ENCODE results near the gene AARSD1.
"Not testable (repeated sequence)": the region's sequence is repeated elsewhere in the genome, so short reads cannot be mapped to it uniquely, and the experiment has no call there.

AARSD1 gene

DNA sequence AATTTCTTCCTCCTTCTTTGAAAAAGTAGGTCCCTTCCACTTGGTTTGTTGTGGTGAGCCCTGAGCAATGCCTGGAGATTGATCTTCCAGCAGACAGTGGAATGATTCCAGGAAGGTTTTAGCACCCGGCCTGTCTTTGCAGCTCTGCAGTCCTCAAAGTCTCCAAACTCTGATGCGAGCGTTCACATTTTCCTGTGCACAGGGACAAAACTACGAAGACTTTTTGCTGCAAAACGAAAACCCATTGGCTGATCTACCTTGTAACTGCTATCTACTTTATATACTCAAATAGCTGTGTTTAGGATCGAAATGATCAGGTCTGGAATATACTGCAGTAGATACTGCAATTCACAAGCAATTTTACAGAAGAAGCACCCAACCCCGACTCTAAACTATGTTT, 42.0 kb downstream of the AARSD1 start:
- TF ChIP-seq, protein P1, sequence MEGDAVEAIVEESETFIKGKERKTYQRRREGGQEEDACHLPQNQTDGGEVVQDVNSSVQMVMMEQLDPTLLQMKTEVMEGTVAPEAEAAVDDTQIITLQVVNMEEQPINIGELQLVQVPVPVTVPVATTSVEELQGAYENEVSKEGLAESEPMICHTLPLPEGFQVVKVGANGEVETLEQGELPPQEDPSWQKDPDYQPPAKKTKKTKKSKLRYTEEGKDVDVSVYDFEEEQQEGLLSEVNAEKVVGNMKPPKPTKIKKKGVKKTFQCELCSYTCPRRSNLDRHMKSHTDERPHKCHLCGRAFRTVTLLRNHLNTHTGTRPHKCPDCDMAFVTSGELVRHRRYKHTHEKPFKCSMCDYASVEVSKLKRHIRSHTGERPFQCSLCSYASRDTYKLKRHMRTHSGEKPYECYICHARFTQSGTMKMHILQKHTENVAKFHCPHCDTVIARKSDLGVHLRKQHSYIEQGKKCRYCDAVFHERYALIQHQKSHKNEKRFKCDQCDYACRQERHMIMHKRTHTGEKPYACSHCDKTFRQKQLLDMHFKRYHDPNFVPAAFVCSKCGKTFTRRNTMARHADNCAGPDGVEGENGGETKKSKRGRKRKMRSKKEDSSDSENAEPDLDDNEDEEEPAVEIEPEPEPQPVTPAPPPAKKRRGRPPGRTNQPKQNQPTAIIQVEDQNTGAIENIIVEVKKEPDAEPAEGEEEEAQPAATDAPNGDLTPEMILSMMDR (IDR thresholded peaks at IDR 0.05; ENCODE audit: borderline replicate concordance, insufficient read depth, low read depth, low read length), result no peak
- H3K4me3 ChIP-seq (ENCODE audit: low read depth, low read length), result no peak overlapping the region

DNA sequence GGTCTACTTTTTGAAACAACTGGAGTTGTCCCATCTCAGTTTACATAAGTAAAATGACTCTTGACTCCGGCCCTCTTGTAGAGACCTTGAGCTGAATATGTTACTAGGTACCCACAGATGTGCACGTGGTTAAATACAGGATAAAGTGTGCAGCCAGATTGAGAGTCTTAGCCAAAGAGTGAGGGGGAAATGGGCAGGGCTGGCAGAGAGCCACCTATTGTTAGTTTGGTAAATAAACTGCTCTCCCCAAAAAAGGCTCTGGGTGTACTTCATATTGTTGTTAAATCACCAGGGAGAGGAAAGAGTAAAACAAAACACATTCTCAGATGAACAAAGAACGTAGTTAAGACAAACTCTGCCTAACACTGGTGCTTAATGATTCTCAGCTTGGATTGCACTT, 43.3 kb downstream of the AARSD1 start:
- TF ChIP-seq, protein P1 (IDR thresholded peaks at IDR 0.05; ENCODE audit: borderline replicate concordance, insufficient read depth, low read depth, low read length), result no peak
- H3K4me3 ChIP-seq (ENCODE audit: low read depth, low read length), result no peak overlapping the region

DNA sequence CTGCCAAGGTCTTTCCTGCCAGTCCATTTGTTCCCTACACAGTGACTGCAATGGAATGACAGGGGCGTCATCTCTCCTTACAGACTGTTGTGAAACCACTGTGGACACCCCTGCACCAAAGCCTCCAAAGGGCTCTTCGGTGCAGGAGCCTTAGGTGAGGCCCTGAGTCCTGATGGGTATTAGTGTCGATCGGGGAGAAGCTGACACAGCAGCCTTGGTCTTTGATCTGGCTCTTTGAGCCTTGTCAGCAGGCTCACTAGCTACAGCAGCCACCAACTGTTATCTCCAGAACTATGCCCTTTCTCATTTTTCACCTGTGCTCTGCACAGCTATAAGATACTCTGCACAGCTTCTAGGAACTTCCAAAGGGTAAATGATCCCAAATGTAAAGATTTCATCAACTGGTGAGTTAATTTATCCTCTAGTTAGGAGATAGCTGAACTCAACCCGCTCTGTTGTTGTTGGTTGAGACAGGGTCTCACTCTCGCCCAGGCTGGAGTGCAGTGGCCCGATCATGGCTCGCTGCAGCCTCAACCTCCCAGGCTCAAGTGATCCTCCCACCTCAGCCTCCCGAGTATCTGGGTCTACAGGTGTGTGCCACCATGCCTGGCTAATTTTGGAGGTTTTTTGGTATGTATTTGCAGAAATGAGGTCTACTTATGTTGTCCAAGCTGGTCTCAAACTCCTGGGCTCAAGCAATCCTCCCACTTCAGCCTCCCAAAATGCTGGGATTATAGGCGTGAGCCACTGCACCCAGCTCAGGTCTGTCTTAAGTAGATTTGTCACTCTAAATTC, 44.0 kb downstream of the AARSD1 start:
- TF ChIP-seq, protein P1 (IDR thresholded peaks at IDR 0.05; ENCODE audit: borderline replicate concordance, insufficient read depth, low read depth, low read length), result no peak
- H3K4me3 ChIP-seq (ENCODE audit: low read depth, low read length), result no peak overlapping the region

DNA sequence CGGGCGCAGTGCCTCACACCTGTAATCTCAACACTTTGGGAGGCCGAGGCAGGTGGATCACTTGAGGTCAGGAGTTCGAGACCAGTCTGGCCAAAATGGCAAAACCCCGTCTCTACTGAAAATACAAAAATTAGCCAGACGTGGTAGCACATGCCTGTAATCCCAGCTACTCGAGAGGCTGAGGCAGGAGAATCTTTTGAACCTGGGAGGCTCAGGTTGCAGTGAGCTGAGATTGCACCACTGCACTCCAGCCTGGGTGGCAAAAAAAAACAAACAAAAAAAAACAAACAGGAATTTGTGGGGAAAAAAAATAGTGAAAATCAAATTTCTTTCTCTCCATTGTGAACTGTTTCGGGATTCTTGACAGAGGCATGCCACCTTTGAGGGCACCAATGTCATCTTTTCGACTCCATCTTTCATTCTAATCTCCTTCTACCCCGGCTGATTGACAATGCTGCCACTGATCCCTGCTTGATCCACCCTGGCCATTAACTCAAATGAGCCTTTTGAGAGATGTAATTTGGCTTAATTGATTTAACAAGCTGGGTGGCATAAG, 44.7 kb downstream of the AARSD1 start:
- H3K4me3 ChIP-seq (ENCODE audit: low read depth, low read length), result not testable (repeated sequence)

DNA sequence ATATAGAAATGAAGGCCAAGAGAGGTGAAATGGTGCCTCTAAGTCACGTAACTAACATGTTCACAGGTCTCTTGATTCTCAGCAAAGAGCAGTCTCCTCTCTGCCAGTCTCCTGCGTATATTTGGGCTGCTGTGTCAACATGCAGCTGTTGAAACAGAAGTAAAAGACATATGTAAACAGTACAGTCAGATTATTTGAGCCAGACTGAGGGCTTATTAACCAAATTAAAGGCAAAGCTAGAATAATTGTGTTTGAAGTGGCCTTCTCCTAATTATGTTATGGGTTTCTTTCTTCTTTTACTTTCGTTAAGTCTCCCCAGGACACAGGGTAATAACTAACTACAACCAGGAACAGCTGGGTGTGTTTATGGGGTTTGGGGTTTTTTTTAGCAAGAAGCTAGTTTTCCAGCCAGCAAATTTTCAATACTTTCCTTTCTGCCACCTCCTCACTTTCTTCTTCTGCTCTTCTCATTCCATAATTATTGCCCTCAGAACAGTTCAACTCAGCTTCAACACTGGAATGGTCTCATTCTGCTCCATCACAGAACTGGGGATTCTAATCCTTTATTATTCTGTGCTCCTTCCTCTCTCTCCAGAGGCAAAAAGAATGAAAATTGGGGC, 45.2 kb downstream of the AARSD1 start:
- TF ChIP-seq, protein P1 (IDR thresholded peaks at IDR 0.05; ENCODE audit: borderline replicate concordance, insufficient read depth, low read depth, low read length), result no peak
- H3K4me3 ChIP-seq (ENCODE audit: low read depth, low read length), result no peak overlapping the region

DNA sequence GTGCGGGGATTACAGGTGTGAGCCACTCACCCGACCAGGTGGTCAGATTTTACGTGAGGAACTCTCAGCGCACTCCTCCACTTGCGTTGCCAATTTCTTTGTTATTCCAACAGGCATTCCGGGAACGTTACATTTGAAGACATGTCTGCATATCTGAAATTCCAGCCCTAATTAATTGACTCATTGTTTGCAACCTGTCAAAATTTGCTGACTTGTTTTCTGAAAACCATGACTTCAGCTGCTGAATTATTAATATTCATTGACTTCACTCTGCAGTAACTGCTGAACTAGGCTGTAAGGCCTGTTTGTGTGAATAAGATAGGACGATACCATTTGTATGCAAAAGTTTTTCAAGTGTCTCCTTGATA, 47.0 kb downstream of the AARSD1 start:
- TF ChIP-seq, protein P1 (IDR thresholded peaks at IDR 0.05; ENCODE audit: borderline replicate concordance, insufficient read depth, low read depth, low read length), result no peak
- no peak overlapping the region for H3K4me3 ChIP-seq (ENCODE audit: low read depth, low read length)

DNA sequence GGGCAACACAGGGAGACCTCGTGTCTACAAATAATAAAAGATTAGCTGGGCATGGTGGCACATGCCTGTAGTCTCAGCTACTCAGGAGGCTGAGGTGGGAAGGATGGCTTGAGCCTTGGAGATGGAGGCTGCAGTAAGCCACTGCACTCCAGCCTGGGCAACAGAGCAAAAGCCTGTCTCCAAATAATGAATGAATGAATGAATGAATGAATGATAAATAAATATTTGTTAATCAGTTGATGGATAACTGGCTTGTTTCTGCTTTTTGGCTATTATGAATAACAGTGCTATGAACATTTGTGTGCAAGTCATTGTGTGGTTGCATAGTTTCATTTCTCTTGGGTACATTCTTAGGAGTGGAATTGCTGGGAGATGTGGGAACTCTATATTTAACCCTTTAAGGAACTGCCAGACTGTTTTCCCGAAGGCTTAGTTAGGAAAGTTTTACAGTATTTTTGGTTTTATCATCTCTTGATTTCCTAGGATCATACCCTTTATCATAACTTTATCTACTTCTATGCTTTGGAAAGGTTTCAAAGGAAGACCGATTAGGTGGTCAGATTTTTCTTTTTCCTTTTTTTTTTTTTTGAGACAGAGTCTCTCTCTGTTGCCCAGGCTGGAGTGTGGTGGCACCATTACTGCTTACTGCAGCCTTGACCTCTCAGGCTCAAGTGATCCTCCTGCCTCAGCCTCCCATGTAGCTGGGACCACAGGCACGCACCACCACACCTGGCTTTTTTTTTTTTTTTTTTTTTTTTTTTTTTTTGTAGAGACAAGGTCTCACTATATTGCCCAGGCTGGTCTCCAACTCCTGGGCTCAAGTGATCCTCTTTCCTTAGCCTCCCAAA, 47.6 kb downstream of the AARSD1 start:
- not testable (repeated sequence) for H3K4me3 ChIP-seq (ENCODE audit: low read depth, low read length)

DNA sequence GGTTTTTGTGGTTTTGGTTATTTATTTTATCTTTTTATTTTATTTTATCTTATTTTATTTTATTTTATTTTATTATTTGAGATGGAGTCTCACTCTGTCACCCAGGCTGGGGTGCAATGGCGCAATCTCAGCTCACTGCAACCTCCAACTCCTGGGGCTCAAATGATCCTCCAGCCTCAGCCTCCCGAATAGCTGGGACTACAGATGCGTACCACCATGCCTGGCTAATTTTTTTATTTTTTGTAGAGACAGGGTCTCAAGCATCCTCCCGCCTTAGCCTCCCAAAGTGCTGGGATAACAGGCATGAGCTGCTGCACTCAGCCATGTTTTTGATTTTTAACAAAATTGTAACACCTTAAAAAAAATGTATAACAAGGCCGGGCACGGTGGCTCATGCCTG, 49.0 kb downstream of the AARSD1 start:
- H3K4me3 ChIP-seq (ENCODE audit: low read depth, low read length), result not testable (repeated sequence)
